Smooth muscle cell of the coronary artery (primary cell): ENCODE measurements around the gene UMPS. TPM values are rescaled to one million over a fixed set of nuclear protein-coding genes. Genes with fewer than 3 reads are reported as not detected.

Experiments
- total RNA-seq: library from RNA; depleted of rRNA; stranded (reverse); fragments of >200 nt; gene quantifications from 2 replicates; pipeline ENCODE4 v1.2.3, GENCODE V29; 2014; ENCODE audit warnings: low replicate concordance

UMPS gene
- total RNA-seq, result 22.8 and 25.7 TPM in 2 replicates

GRCh38 chr3:124730129-124730940 lies at the start of gene UMPS:
Gene UMPS (plus strand): TSS chr3:124730452. CDS start chr3:124730472, 20 bp downstream.

Other genes starting within 250 kb of the UMPS start
- gene ITGB5, start 156.9 kb downstream of the UMPS start, total RNA-seq, result 339 and 499 TPM in 2 replicates
- not detected in 2 replicates for gene MUC13, start 204.3 kb downstream of the UMPS start, total RNA-seq